GM18520 (cell line): ENCODE data around the gene MIER2.

Experiments used
- ATAC-seq: cut with Tn5 transposase; IDR thresholded peaks from one replicate; pipeline ENCODE4 v1.9.1; 2021; ENCODE audit not compliant: unreplicated experiment

The MIER2 gene

GRCh38 chr19:379796-380195 is 35.2 kb upstream of the MIER2 start:
- ATAC-seq, result no peak

- no peak for ATAC-seq
Observed at GRCh38 chr19:378706-379105, 34.1 kb upstream of the MIER2 start.

- ATAC-seq, result no peak
Observed at GRCh38 chr19:377801-378581, 33.4 kb upstream of the MIER2 start.

DNA sequence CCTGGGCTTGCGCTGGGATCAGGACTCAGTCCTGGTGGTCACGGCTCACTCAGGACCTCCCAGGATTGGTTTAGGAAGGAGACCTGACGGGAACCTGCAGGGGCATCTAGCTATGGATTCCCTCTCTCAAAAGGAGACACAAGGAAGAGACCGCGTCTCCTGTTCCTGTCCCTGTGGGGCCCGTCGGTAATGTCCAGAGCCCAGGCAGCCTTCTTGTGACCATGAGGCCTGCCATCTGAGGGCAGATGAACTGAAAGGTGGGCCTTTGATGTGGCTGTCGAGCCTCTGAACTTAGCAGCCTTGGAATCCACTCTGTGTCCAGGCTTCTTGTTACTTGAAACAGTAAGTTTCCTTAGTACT is 31.5 kb upstream of the MIER2 start:
- no peak for ATAC-seq

GRCh38 chr19:375395-376110 is 31.0 kb upstream of the MIER2 start:
- ATAC-seq, result no peak

DNA sequence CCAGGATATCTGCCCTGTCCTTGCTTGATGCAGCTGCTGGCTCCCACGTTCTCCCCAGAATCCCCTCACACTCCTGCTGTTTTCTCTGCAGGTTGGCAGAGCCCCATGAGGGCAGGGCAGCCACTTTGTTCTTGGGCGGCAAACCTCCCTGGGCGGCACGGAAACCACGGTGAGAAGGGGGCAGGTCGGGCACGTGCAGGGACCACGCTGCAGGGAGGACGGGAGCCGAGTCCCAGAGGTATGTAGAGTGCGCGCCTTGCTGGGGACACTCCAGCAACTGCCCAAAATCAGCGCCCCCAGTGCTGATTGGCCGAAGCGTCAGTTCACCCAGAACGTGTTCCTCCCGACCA is 30.3 kb upstream of the MIER2 start:
- ATAC-seq, result no peak

DNA sequence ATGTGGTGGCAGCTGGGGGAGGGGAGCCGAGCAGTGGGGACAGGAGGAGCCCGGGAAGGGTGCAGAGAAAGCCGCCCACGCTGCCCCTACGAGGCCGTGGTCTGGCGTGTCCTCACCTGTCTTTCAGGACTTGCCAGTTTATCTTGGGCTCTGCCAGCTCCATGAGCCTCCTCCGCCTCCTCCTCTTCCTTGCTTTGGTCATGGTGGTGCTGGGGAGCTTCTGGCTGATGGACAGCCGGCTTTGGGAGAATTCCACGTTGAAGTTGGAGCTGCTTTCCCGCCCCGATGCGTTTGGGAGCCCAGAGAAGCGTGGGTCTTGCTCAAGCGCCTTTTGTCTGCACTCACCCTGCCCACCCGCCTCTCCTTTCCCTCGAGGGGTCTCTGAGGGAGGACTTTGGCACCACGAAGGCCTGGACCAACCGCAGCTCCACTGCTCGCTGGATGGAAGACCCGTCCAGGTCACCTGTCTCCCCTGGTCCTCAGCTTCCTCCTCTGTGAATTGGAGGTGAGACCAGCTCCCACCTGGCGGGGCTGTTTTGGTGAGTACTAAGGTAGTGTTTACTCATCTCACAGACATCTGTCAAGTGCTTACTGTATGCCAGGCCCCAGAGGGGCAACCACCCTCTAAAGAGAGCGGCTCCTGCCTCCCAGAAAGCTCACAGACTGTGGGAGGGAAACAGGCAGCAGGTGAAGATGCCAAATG is 29.7 kb upstream of the MIER2 start:
- no peak for ATAC-seq

GRCh38 chr19:373391-374182 is 29.0 kb upstream of the MIER2 start:
- ATAC-seq, result no peak

- no peak for ATAC-seq
Observed at GRCh38 chr19:372306-372890, 27.8 kb upstream of the MIER2 start.

GRCh38 chr19:371501-372168 is 27.0 kb upstream of the MIER2 start:
- no peak for ATAC-seq

- no peak for ATAC-seq
Observed at GRCh38 chr19:370641-371330, 26.2 kb upstream of the MIER2 start.

- ATAC-seq, result no peak
Observed at GRCh38 chr19:369876-370275, 25.3 kb upstream of the MIER2 start.

DNA sequence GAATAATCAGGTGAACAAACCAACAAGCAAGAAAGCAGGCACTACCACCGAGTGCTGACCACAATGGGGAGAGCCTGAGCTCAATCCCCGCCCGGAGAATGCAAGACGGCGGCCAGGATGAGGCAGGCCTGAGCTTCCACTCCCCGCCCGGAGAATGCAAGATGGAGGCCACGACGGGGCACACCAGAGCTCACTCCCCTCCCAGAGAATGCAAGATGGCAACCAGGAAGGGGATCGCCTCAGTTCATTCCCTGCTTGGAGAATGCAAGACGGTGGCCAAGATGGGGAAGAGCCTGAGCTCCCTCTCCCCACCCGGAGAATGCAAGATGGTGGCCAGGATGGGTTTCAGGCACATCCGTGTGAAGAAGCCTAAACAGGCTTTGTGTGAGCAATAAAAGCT is 24.7 kb upstream of the MIER2 start:
- ATAC-seq, result no peak

DNA sequence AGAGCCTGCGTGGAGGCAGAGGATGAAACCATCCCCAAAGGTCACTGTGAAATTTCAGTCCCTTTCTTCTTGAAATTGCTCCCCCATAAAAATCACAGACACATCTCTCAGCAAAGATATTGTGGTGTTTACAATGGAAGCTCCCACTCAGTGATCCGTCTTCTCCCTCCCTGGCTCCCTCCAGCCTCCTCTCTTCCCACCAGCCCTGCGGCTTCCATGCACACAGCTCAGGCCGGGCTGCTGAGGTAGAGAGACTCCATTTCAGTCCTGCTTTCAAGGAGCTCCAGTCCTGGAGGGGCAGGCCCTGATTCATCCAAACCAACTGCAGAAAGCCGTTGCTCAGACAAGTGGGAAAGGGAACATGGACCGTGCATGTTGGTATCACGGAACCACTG is 24.0 kb upstream of the MIER2 start:
- ATAC-seq, result no peak

DNA sequence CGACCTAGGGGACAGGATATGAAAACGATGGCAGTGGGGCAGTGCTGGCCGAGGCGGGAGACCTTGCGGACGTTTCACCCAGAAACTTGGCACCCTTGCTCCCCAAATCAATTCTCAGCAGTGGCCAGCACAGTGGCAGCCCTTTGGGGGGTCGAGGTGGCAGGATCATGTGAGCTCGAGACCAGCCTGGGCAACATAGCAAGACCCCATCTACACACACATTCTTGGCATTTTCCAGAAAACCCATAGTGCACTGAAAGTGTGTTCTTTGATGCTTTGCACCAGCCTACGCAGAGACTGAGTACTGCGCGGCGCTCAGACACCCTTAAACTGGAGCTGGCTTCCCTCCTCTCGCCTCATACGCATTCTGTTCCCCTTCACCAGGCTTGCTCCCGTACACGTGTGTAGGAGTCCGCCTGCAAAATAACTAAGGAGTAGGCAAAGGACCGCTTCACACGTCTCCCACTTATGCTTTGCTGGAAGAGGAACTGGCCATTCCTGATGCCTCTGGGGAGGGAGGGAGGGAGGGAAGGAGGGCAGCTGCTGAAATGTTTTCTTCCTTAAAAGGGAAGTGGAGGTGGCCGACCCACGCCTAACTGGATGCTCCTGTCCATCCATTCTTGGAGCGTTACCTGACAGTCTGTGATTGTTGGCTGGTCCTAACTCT is 23.5 kb upstream of the MIER2 start:
- ATAC-seq, result no peak

- no peak for ATAC-seq
Observed at GRCh38 chr19:367561-367960, 23.0 kb upstream of the MIER2 start.

GRCh38 chr19:366951-367350 is 22.4 kb upstream of the MIER2 start:
- no peak for ATAC-seq

DNA sequence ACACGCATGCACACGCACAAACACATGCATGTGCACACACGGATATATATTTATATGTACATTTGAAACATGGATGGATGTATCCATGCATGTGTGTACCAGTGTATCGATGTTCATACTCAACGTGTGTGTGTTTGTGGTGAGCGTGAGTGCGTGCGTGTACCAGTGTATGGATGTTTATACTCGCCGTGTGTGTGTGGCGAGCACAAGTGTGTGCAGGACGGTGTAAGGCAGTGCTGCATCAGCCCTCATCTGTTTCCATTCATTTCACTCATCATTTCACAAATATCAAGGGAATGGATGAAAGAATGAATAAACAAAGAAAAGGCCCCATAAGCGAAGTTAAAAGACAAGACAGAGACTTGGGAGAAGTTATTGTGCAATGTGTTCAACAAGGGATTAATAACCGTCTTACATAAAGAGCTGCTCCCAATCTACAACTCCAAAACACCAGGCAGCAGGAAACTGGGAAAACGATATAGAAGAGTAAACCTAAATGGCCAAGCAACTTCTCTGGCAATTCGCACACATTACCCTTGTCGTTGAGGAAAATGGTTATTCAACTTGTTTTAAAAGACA is 21.7 kb upstream of the MIER2 start:
- no peak for ATAC-seq
